Measurements from ENCODE around the gene PTPN6. TPM values are rescaled to one million over a fixed set of nuclear protein-coding genes. Genes with fewer than 3 reads are reported as not detected.

The PTPN6 gene
- total and polyA plus RNA-seq, 7 experiments from 2014 or later, result 141 to 390 (median 242) TPM

DNA sequence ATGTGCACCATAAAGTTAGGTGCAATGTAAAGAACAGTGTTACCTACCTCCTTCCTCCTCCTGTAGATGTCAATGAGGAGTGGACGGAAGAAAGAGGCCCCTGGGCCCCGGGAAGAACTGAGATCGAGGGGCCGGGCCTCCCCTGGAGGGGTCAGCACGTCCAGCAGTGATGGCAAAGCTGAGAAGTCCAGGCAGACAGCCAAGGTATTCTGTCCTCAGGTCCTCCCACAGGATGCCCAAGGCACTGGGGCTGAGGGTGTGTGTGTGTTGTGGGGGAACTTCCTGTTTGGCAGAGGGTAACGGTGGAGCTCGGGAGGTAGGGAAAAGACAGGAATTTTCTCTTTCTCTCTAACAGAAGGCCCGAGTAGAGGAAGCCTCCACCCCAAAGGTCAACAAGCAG is 17.0 kb upstream of the PTPN6 start:
- CTCF ChIA-PET, result interaction anchor here (0.9 to 5.1 kb wide), 3 partner anchors 9 to 27 kb away, joined by 3 to 47 read pairs (median 7); no protein-coding TSS in a partner anchor
- ATAC-seq, result no peak
- Mint-ChIP-seq H3K9me3 (no peaks in the 10 kb centered on the region), H3K4me3 (peak overlapping the region in 3 of 10 donors; percentile 41 to 59 (median 42)), H3K27me3 (no peaks in the 10 kb centered on the region), H3K4me1 (peaks cover 49 to 82% (median 67%) of the 10 kb centered on the region in 7 donors), H3K27ac (peak overlapping the region; percentile 57 to 99 (median 84)), H3K36me3 (peaks cover 0 to 17% (median 0%) of the 10 kb centered on the region in 5 donors)
- no peaks in the 10 kb centered on the region for H3K27me3 ChIP-seq (ENCODE audit: control insufficient read depth in 2 of 2, insufficient read depth in 2 of 2, low read length in 2 of 2)
- POLR2A ChIA-PET, result interaction anchor here (0.8 to 23.3 kb wide), 6 partner anchors 4 to 174 kb away, joined by 3 to 1270 read pairs (median 190); partner anchors contain the start of genes ATN1, C12orf57, PTPN6 and RNU7-1
- no peaks in the 10 kb centered on the region for H3K9me3 ChIP-seq (ENCODE audit: control insufficient read depth in 2 of 3, low read length in 3 of 3)
- peaks cover 6 to 46% of the 10 kb centered on the region in 2 donors for H3K4me1 ChIP-seq (ENCODE audit: control insufficient read depth in 2 of 2, insufficient read depth in 2 of 2, low read length in 2 of 2)
- no peak for DNase-seq
- H3K27ac ChIP-seq (ENCODE audit: low read depth, low read length), result peak overlapping the region; percentile 92
- no peak overlapping the region for H3K4me3 ChIP-seq (ENCODE audit: low read length)
- peaks cover 0 to 4% (median 0%) of the 10 kb centered on the region in 3 experiments for H3K36me3 ChIP-seq (ENCODE audit: control insufficient read depth in 2 of 3, insufficient read depth in 3 of 3, low read length in 3 of 3)
- intact Hi-C loops (cut with micrococcal nuclease), result no loop called here

DNA sequence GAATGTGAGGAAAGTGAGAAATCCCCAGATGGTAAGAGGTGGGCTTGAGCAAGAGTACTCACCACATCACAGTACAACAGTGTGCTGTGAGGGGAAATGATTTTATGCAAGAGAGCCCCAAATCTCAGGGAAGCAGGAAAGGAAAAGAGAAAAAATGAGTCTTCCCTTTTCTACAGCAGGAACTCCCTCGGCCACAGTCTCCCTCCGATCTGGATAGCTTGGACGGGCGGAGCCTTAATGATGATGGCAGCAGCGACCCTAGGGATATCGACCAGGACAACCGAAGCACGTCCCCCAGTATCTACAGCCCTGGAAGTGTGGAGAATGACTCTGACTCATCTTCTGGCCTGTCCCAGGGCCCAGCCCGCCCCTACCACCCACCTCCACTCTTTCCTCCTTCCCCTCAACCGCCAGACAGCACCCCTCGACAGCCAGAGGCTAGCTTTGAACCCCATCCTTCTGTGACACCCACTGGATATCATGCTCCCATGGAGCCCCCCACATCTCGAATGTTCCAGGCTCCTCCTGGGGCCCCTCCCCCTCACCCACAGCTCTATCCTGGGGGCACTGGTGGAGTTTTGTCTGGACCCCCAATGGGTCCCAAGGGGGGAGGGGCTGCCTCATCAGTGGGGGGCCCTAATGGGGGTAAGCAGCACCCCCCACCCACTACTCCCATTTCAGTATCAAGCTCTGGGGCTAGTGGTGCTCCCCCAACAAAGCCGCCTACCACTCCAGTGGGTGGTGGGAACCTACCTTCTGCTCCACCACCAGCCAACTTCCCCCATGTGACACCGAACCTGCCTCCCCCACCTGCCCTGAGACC is 15.6 kb upstream of the PTPN6 start:
- Histone ChIP-seq H3K9me3 (ENCODE audit: control insufficient read depth in 2 of 3, low read length in 3 of 3) (no peaks in the 10 kb centered on the region), H3K27ac (ENCODE audit: low read depth, low read length) (peak overlapping the region; percentile 92), H3K4me1 (ENCODE audit: control insufficient read depth in 2 of 2, insufficient read depth in 2 of 2, low read length in 2 of 2) (peaks cover 5 to 38% of the 10 kb centered on the region in 2 donors), H3K27me3 (ENCODE audit: control insufficient read depth in 2 of 2, insufficient read depth in 2 of 2, low read length in 2 of 2) (no peaks in the 10 kb centered on the region), H3K36me3 (ENCODE audit: control insufficient read depth in 2 of 3, insufficient read depth in 3 of 3, low read length in 3 of 3) (peaks cover 0 to 4% (median 0%) of the 10 kb centered on the region in 3 experiments), H3K4me3 (ENCODE audit: low read length) (no peak overlapping the region)
- intact Hi-C loops (cut with micrococcal nuclease), result loop anchor here in 1 of 2 donors (5.0 kb wide), 1 partner anchor 252 kb away; the partner anchor contains the start of gene PEX5
- H3K27ac Mint-ChIP-seq, result peak overlapping the region; percentile 57 to 99 (median 95)
- H3K4me3 Mint-ChIP-seq, result peak overlapping the region; percentile 19 to 88 (median 74)
- no peaks in the 10 kb centered on the region for H3K9me3 Mint-ChIP-seq
- H3K36me3 Mint-ChIP-seq, result peaks cover 0 to 19% (median 0%) of the 10 kb centered on the region in 5 donors
- H3K4me1 Mint-ChIP-seq, result peaks cover 45 to 77% (median 61%) of the 10 kb centered on the region in 7 donors
- no peaks in the 10 kb centered on the region for H3K27me3 Mint-ChIP-seq
- POLR2A ChIA-PET, result interaction anchor here (0.9 to 23.3 kb wide), 9 partner anchors 5 to 172 kb away, joined by 3 to 1270 read pairs (median 24); partner anchors contain the start of genes ATN1, C12orf57, ENO2 and PTPN6
- no peak for ATAC-seq
- DNase-seq, result no peak
- CTCF ChIA-PET, result interaction anchor here (0.6 to 5.1 kb wide), 4 partner anchors 10 to 31 kb away, joined by 3 to 47 read pairs (median 5); no protein-coding TSS in a partner anchor

DNA sequence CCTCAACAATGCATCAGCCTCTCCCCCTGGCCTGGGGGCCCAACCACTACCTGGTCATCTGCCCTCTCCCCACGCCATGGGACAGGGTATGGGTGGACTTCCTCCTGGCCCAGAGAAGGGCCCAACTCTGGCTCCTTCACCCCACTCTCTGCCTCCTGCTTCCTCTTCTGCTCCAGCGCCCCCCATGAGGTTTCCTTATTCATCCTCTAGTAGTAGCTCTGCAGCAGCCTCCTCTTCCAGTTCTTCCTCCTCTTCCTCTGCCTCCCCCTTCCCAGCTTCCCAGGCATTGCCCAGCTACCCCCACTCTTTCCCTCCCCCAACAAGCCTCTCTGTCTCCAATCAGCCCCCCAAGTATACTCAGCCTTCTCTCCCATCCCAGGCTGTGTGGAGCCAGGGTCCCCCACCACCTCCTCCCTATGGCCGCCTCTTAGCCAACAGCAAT is 14.9 kb upstream of the PTPN6 start:
- Histone ChIP-seq H3K9me3 (ENCODE audit: control insufficient read depth in 2 of 3, low read length in 3 of 3) (no peaks in the 10 kb centered on the region), H3K4me1 (ENCODE audit: control insufficient read depth in 2 of 2, insufficient read depth in 2 of 2, low read length in 2 of 2) (peaks cover 5 to 38% of the 10 kb centered on the region in 2 donors), H3K27ac (ENCODE audit: low read depth, low read length) (peak overlapping the region; percentile 92), H3K4me3 (ENCODE audit: low read length) (peak overlapping the region; percentile 90), H3K27me3 (ENCODE audit: control insufficient read depth in 2 of 2, insufficient read depth in 2 of 2, low read length in 2 of 2) (no peaks in the 10 kb centered on the region), H3K36me3 (ENCODE audit: control insufficient read depth in 2 of 3, insufficient read depth in 3 of 3, low read length in 3 of 3) (peaks cover 0 to 8% (median 0%) of the 10 kb centered on the region in 3 experiments)
- ChIA-PET POLR2A (interaction anchor here (0.5 to 23.3 kb wide), 12 partner anchors 6 to 270 kb away, joined by 3 to 1270 read pairs (median 19); partner anchors contain the start of genes ATN1, C12orf57, CDCA3 and ENO2), CTCF (interaction anchor here (0.6 to 5.1 kb wide), 5 partner anchors 9 to 30 kb away, joined by 3 to 47 read pairs (median 4); no protein-coding TSS in a partner anchor)
- H3K36me3 Mint-ChIP-seq, result peaks cover 0 to 19% (median 0%) of the 10 kb centered on the region in 5 donors
- ATAC-seq (no peak), DNase-seq (no peak)
- intact Hi-C loops (cut with micrococcal nuclease), result loop anchor here in 1 of 2 donors (5.0 kb wide), 1 partner anchor 251 kb away; the partner anchor contains the start of gene PEX5
- H3K4me1 Mint-ChIP-seq, result peaks cover 44 to 73% (median 56%) of the 10 kb centered on the region in 7 donors
- no peaks in the 10 kb centered on the region for H3K9me3 Mint-ChIP-seq
- peak overlapping the region; percentile 75 to 88 (median 84) for H3K4me3 Mint-ChIP-seq
- H3K27me3 Mint-ChIP-seq, result no peaks in the 10 kb centered on the region
- peak overlapping the region; percentile 88 to 99 (median 96) for H3K27ac Mint-ChIP-seq

DNA sequence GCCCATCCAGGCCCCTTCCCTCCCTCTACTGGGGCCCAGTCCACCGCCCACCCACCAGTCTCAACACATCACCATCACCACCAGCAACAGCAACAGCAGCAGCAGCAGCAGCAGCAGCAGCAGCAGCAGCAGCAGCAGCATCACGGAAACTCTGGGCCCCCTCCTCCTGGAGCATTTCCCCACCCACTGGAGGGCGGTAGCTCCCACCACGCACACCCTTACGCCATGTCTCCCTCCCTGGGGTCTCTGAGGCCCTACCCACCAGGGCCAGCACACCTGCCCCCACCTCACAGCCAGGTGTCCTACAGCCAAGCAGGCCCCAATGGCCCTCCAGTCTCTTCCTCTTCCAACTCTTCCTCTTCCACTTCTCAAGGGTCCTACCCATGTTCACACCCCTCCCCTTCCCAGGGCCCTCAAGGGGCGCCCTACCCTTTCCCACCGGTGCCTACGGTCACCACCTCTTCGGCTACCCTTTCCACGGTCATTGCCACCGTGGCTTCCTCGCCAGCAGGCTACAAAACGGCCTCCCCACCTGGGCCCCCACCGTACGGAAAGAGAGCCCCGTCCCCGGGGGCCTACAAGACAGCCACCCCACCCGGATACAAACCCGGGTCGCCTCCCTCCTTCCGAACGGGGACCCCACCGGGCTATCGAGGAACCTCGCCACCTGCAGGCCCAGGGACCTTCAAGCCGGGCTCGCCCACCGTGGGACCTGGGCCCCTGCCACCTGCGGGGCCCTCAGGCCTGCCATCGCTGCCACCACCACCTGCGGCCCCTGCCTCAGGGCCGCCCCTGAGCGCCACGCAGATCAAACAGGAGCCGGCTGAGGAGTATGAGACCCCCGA is 14.3 kb upstream of the PTPN6 start:
- Histone ChIP-seq H3K4me1 (ENCODE audit: control insufficient read depth in 2 of 2, insufficient read depth in 2 of 2, low read length in 2 of 2) (peaks cover 5 to 35% of the 10 kb centered on the region in 2 donors), H3K36me3 (ENCODE audit: control insufficient read depth in 2 of 3, insufficient read depth in 3 of 3, low read length in 3 of 3) (peaks cover 0 to 8% (median 0%) of the 10 kb centered on the region in 3 experiments), H3K9me3 (ENCODE audit: control insufficient read depth in 2 of 3, low read length in 3 of 3) (no peaks in the 10 kb centered on the region), H3K27me3 (ENCODE audit: control insufficient read depth in 2 of 2, insufficient read depth in 2 of 2, low read length in 2 of 2) (no peaks in the 10 kb centered on the region), H3K27ac (ENCODE audit: low read depth, low read length) (peak overlapping the region; percentile 92), H3K4me3 (ENCODE audit: low read length) (peak overlapping the region; percentile 90)
- no peaks in the 10 kb centered on the region for H3K27me3 Mint-ChIP-seq
- no peaks in the 10 kb centered on the region for H3K9me3 Mint-ChIP-seq
- intact Hi-C loops (cut with micrococcal nuclease), result loop anchor here in 1 of 2 donors (1.0 to 5.0 kb wide), 2 partner anchors 8 to 250 kb away; partner anchors contain the start of gene PEX5
- H3K4me1 Mint-ChIP-seq, result peaks cover 44 to 70% (median 55%) of the 10 kb centered on the region in 7 donors
- H3K27ac Mint-ChIP-seq, result peak overlapping the region; percentile 91 to 99 (median 96)
- ChIA-PET POLR2A (interaction anchor here (0.5 to 23.3 kb wide), 21 partner anchors 6 to 271 kb away, joined by 3 to 1270 read pairs (median 8); partner anchors contain the start of genes ATN1, C12orf57, CDCA3 and EMG1), CTCF (interaction anchor here (0.7 to 5.1 kb wide), 15 partner anchors 8 to 176 kb away, joined by 3 to 47 read pairs (median 4); partner anchors contain the start of genes C1RL and SPSB2)
- peak; percentile 24 to 89 (median 65) for DNase-seq
- H3K36me3 Mint-ChIP-seq, result peaks cover 0 to 21% (median 0%) of the 10 kb centered on the region in 5 donors
- ATAC-seq, result peak; percentile 28
- peak overlapping the region; percentile 75 to 88 (median 84) for H3K4me3 Mint-ChIP-seq

DNA sequence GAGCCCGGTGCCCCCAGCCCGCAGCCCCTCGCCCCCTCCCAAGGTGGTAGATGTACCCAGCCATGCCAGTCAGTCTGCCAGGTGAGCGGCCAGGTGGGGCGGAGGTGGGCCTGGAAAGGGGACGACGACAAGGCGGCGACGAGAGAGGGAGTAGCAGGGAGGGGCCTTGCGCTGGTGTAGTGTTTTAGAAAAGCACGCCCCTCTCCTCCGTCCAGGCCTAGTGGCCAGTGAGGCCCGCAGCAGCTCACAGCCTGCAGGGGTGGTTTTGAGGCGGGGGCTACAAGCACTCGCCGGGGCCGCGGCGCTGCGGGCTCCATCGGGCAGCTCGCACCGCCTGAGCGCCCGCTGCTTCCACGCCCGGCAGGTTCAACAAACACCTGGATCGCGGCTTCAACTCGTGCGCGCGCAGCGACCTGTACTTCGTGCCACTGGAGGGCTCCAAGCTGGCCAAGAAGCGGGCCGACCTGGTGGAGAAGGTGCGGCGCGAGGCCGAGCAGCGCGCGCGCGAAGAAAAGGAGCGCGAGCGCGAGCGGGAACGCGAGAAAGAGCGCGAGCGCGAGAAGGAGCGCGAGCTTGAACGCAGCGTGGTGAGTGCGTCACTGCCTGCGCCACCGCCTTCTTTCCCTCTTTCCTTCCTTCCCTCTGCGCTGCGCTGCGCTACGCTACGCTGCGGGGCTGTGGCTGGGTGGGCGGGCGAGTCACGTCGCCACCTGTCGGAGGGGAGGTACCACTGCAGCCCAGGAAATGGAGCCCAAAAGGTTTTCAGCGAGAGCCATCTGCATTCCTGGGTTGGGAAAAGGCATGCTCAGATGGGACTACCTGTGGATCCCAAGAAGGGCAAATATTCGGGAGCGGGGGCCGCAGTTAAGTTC is 13.4 kb upstream of the PTPN6 start:
- Mint-ChIP-seq H3K4me3 (peak overlapping the region; percentile 75 to 88 (median 84)), H3K4me1 (peaks cover 40 to 67% (median 51%) of the 10 kb centered on the region in 7 donors), H3K27me3 (no peaks in the 10 kb centered on the region), H3K9me3 (no peaks in the 10 kb centered on the region), H3K36me3 (peaks cover 0 to 21% (median 0%) of the 10 kb centered on the region in 5 donors), H3K27ac (peak overlapping the region; percentile 91 to 99 (median 96))
- Histone ChIP-seq H3K27ac (ENCODE audit: low read depth, low read length) (peak overlapping the region; percentile 92), H3K4me1 (ENCODE audit: control insufficient read depth in 2 of 2, insufficient read depth in 2 of 2, low read length in 2 of 2) (peaks cover 5 to 30% of the 10 kb centered on the region in 2 donors), H3K27me3 (ENCODE audit: control insufficient read depth in 2 of 2, insufficient read depth in 2 of 2, low read length in 2 of 2) (no peaks in the 10 kb centered on the region), H3K4me3 (ENCODE audit: low read length) (peak overlapping the region; percentile 90), H3K36me3 (ENCODE audit: control insufficient read depth in 2 of 3, insufficient read depth in 3 of 3, low read length in 3 of 3) (peaks cover 0 to 8% (median 0%) of the 10 kb centered on the region in 3 experiments), H3K9me3 (ENCODE audit: control insufficient read depth in 2 of 3, low read length in 3 of 3) (no peaks in the 10 kb centered on the region)
- CTCF ChIA-PET, result interaction anchor here (0.5 to 5.1 kb wide), 19 partner anchors 9 to 178 kb away, joined by 3 to 47 read pairs (median 4); partner anchors contain the start of genes C1RL, SPSB2 and TPI1
- intact Hi-C loops (cut with micrococcal nuclease), result loop anchor here (1.0 to 5.0 kb wide), 12 partner anchors 8 to 250 kb away; partner anchors contain the start of genes EMG1 (in 2 of the 2), ENO2 (in 2 of the 2), PHB2 (in 2 of the 2) and LPCAT3 (in 1 of the 2)
- ATAC-seq (peak; percentile 97), DNase-seq (peak; percentile 81 to 96 (median 93))
- POLR2A ChIA-PET, result interaction anchor here (0.6 to 23.3 kb wide), 21 partner anchors 5 to 372 kb away, joined by 3 to 1270 read pairs (median 5); partner anchors contain the start of genes ATN1, C12orf57, CDCA3 and EMG1
